GM18870 (cell line): ENCODE measurements around the gene MARK3.
A peak's percentile ranks its signal among the peaks of the same experiment; 100 is the strongest.
"Not testable (repeated sequence)": the region's sequence is repeated elsewhere in the genome, so short reads cannot be mapped to it uniquely, and the experiment has no call there.

Experiments used
- ATAC-seq: cut with Tn5 transposase; IDR thresholded peaks from one replicate; pipeline ENCODE4 v1.9.1; 2021; ENCODE audit warnings: moderate library complexity; ENCODE audit not compliant: unreplicated experiment

Gene MARK3

GRCh38 chr14:103385152-103385928 is at the start of gene MARK3:
TSS of gene MARK3 (plus strand) at chr14:103385415. CDS start at chr14:103386030, 615 bp downstream.
- ATAC-seq: peak; percentile 79

- ATAC-seq: no peak
These were observed 49.0 kb upstream of the MARK3 start for GRCh38 chr14:103336191-103336590.

GRCh38 chr14:103337794-103338193 is 47.4 kb upstream of the MARK3 start:
- no peak for ATAC-seq

- ATAC-seq: no peak
These were observed 45.7 kb upstream of the MARK3 start for GRCh38 chr14:103339561-103339960.

GRCh38 chr14:103340480-103341212 is 44.6 kb upstream of the MARK3 start:
- ATAC-seq: no peak

- no peak for ATAC-seq
These were observed 43.7 kb upstream of the MARK3 start for GRCh38 chr14:103341250-103342129.

- no peak for ATAC-seq
These were observed 41.9 kb upstream of the MARK3 start for GRCh38 chr14:103343164-103343879.

GRCh38 chr14:103343905-103344797 is 41.1 kb upstream of the MARK3 start:
- no peak for ATAC-seq

GRCh38 chr14:103346286-103346685 is 38.9 kb upstream of the MARK3 start:
- no peak for ATAC-seq

GRCh38 chr14:103347091-103347815 is 38.0 kb upstream of the MARK3 start:
- no peak for ATAC-seq

GRCh38 chr14:103348154-103348553 is 37.1 kb upstream of the MARK3 start:
- no peak for ATAC-seq

GRCh38 chr14:103349982-103350381 is 35.2 kb upstream of the MARK3 start:
- no peak for ATAC-seq

GRCh38 chr14:103353362-103353761 is 31.9 kb upstream of the MARK3 start:
- no peak for ATAC-seq

GRCh38 chr14:103354141-103354540 is 31.1 kb upstream of the MARK3 start:
- no peak for ATAC-seq

GRCh38 chr14:103356024-103356682 is 29.1 kb upstream of the MARK3 start:
- no peak for ATAC-seq

- not testable (repeated sequence) for ATAC-seq
These were observed 27.7 kb upstream of the MARK3 start for GRCh38 chr14:103357552-103357951.

GRCh38 chr14:103360548-103360947 is 24.7 kb upstream of the MARK3 start:
- no peak for ATAC-seq

GRCh38 chr14:103361867-103362266 is 23.3 kb upstream of the MARK3 start:
- no peak for ATAC-seq
